Hepatocyte (in vitro differentiated cells): ENCODE data around the gene NPHP4. TPM values are rescaled to one million over a fixed set of nuclear protein-coding genes. Genes with fewer than 3 reads are reported as not detected.

Source experiments
- DNase-seq: peaks from one replicate; pipeline ENCODE4 v3.0.0-alpha.2; 2016; ENCODE audit warnings: low spot score
- H2AFZ ChIP-seq: fragments of 200-600 bp; sonication (generic); 2 replicates; pipeline ENCODE4 v1.6.0; 2016; ENCODE audit warnings: antibody characterized with exemption, mild to moderate bottlenecking
- H3K27ac ChIP-seq: fragments of 200-600 bp; sonication (generic); 2 replicates; pipeline ENCODE4 v1.5.1; 2016; ENCODE audit warnings: mild to moderate bottlenecking
- H3K27me3 ChIP-seq: fragments of 200-600 bp; sonication (generic); 2 replicates; pipeline ENCODE4 v1.6.1; 2016
- H3K36me3 ChIP-seq: fragments of 200-600 bp; sonication (generic); replicated peaks from 2 replicates; pipeline ENCODE4 v1.5.1; 2016; ENCODE audit warnings: low read depth; ENCODE audit not compliant: insufficient read depth
- H3K4me1 ChIP-seq: fragments of 200-600 bp; sonication (generic); 2 replicates; pipeline ENCODE4 v1.5.1; 2016; ENCODE audit warnings: mild to moderate bottlenecking, moderate library complexity; ENCODE audit not compliant: insufficient read depth
- H3K4me2 ChIP-seq: fragments of 200-600 bp; sonication (generic); 2 replicates; pipeline ENCODE4 v1.6.0; 2016
- H3K4me3 ChIP-seq: fragments of 200-600 bp; sonication (generic); 2 replicates; pipeline ENCODE4 v1.5.1; 2016; ENCODE audit warnings: mild to moderate bottlenecking
- H3K79me2 ChIP-seq: fragments of 200-600 bp; sonication (generic); 2 replicates; pipeline ENCODE4 v1.6.0; 2017; ENCODE audit warnings: mild to moderate bottlenecking
- H3K9me2 ChIP-seq: fragments of 200-600 bp; sonication (generic); replicated peaks from 2 replicates; pipeline ENCODE4 v1.6.0; 2017; ENCODE audit warnings: mild to moderate bottlenecking; ENCODE audit not compliant: insufficient read depth
- H3K9me3 ChIP-seq: fragments of 200-600 bp; sonication (generic); 2 replicates; pipeline ENCODE4 v1.5.1; 2016; ENCODE audit warnings: low read depth, mild to moderate bottlenecking
- H4K20me1 ChIP-seq: fragments of 200-600 bp; sonication (generic); 2 replicates; pipeline ENCODE4 v1.6.0; 2016; ENCODE audit warnings: mild to moderate bottlenecking; ENCODE audit not compliant: insufficient read depth, poor library complexity, severe bottlenecking
- CTCF ChIP-seq: fragments of 200-600 bp; sonication (generic); IDR thresholded peaks from 2 replicates; pipeline ENCODE4 v1.5.1; 2016; ENCODE audit warnings: antibody characterized with exemption, mild to moderate bottlenecking; ENCODE audit not compliant: poor library complexity
- EZH2 ChIP-seq: fragments of 200-600 bp; sonication (generic); IDR thresholded peaks from 2 replicates; pipeline ENCODE4 v1.6.1; 2016; ENCODE audit warnings: antibody characterized with exemption, mild to moderate bottlenecking, borderline replicate concordance
- EZH2phosphoT487 ChIP-seq: fragments of 200-600 bp; sonication (generic); IDR thresholded peaks from one replicate; pipeline ENCODE4 v1.6.1; 2018; ENCODE audit warnings: antibody characterized with exemption, mild to moderate bottlenecking, low read depth, moderate library complexity; ENCODE audit not compliant: unreplicated experiment, severe bottlenecking
- WGBS: methylation state at CpG from one replicate; pipeline ENCODE4 v1.1.6; 2016; ENCODE audit warnings: low lambda C conversion rate; ENCODE audit errors: missing lambda C conversion rate; 5-methylcytosine and 5-hydroxymethylcytosine counted together
- polyA plus RNA-seq: library from polyadenylated mRNA; unstranded; fragments of >200 nt; fragmentation: Nextera tagmentation; extraction: Ambion mirVana; gene quantifications from 2 replicates; pipeline ENCODE4 v1.2.1, GENCODE V29; 2016
- total RNA-seq: library from RNA; depleted of rRNA; stranded (reverse); fragments of >200 nt; gene quantifications from 2 replicates; pipeline ENCODE4 v1.2.3, GENCODE V29; 2014

Gene NPHP4
- total and polyA plus RNA-seq, 2 experiments from 2014 or later = 5.6 to 6.0 TPM

GRCh38 chr1:5827516-5827915 lies 164.7 kb downstream of the NPHP4 start:
- TF ChIP-seq CTCF = no peak
- TF ChIP-seq EZH2phosphoT487 = no peak
- no peak for TF ChIP-seq EZH2
- no peak overlapping the region for H3K27ac ChIP-seq
- no peak overlapping the region for H3K4me2 ChIP-seq
- no peak overlapping the region for H3K4me3 ChIP-seq
- H3K27me3 ChIP-seq = no peaks in the 10 kb centered on the region
- H2AFZ ChIP-seq = no peak overlapping the region
- no peaks in the 10 kb centered on the region for H4K20me1 ChIP-seq
- H3K4me1 ChIP-seq = no peaks in the 10 kb centered on the region
- 82% methylated on average over 9 of the region's 9 CpGs for WGBS
- H3K9me3 ChIP-seq = no peaks in the 10 kb centered on the region
- no peaks in the 10 kb centered on the region for H3K9me2 ChIP-seq
- no peaks in the 10 kb centered on the region for H3K79me2 ChIP-seq
- DNase-seq = no peak
- H3K36me3 ChIP-seq = no peaks in the 10 kb centered on the region

GRCh38 chr1:5826601-5827000 lies 165.6 kb downstream of the NPHP4 start:
- WGBS = 77% methylated on average over 13 of the region's 13 CpGs
- Histone ChIP-seq H3K4me3 (no peak overlapping the region), H3K4me2 (no peak overlapping the region), H3K4me1 (no peaks in the 10 kb centered on the region), H2AFZ (no peak overlapping the region), H3K36me3 (no peaks in the 10 kb centered on the region), H3K27ac (no peak overlapping the region), H3K9me3 (no peaks in the 10 kb centered on the region), H4K20me1 (no peaks in the 10 kb centered on the region), H3K79me2 (no peaks in the 10 kb centered on the region), H3K9me2 (no peaks in the 10 kb centered on the region), H3K27me3 (no peaks in the 10 kb centered on the region)
- no peak for TF ChIP-seq CTCF
- TF ChIP-seq EZH2 = no peak
- TF ChIP-seq EZH2phosphoT487 = no peak
- no peak for DNase-seq

GRCh38 chr1:5822726-5823125 lies 169.5 kb downstream of the NPHP4 start:
- no peak for DNase-seq
- H3K4me2 ChIP-seq = no peak overlapping the region
- WGBS = 95% methylated on average over 16 of the region's 16 CpGs
- H4K20me1 ChIP-seq = no peaks in the 10 kb centered on the region
- H3K4me1 ChIP-seq = no peaks in the 10 kb centered on the region
- no peaks in the 10 kb centered on the region for H3K36me3 ChIP-seq
- no peak overlapping the region for H2AFZ ChIP-seq
- TF ChIP-seq EZH2phosphoT487 (no peak), EZH2 (no peak), CTCF (no peak)
- no peaks in the 10 kb centered on the region for H3K27me3 ChIP-seq
- no peaks in the 10 kb centered on the region for H3K79me2 ChIP-seq
- no peaks in the 10 kb centered on the region for H3K9me2 ChIP-seq
- H3K9me3 ChIP-seq = no peaks in the 10 kb centered on the region
- no peak overlapping the region for H3K4me3 ChIP-seq
- no peak overlapping the region for H3K27ac ChIP-seq

- Histone ChIP-seq H3K27me3 (no peaks in the 10 kb centered on the region), H3K4me2 (no peak overlapping the region), H3K4me3 (no peak overlapping the region), H3K36me3 (no peaks in the 10 kb centered on the region), H3K27ac (no peak overlapping the region), H3K9me3 (no peaks in the 10 kb centered on the region), H3K4me1 (no peaks in the 10 kb centered on the region), H2AFZ (no peak overlapping the region), H4K20me1 (no peaks in the 10 kb centered on the region), H3K79me2 (no peaks in the 10 kb centered on the region), H3K9me2 (no peaks in the 10 kb centered on the region)
- WGBS = 83% methylated on average over 5 of the region's 5 CpGs
- DNase-seq = no peak
- TF ChIP-seq EZH2phosphoT487 (no peak), CTCF (no peak), EZH2 (no peak)
Observed at GRCh38 chr1:5822266-5822665, 170.0 kb downstream of the NPHP4 start.
